NCI-H1092 (cell line): ENCODE results near the gene OR8D2.
"Not testable (repeated sequence)": the region's sequence is repeated elsewhere in the genome, so short reads cannot be mapped to it uniquely, and the experiment has no call there.

Experiments
- DNase-seq: peaks from one replicate; lab custom pipeline; 2025; lab: John Stamatoyannopoulos, UW

The OR8D2 gene

GRCh38 chr11:124285610-124286344, 34.2 kb downstream of the OR8D2 start:
- no peak for DNase-seq

GRCh38 chr11:124278261-124278660, 41.7 kb downstream of the OR8D2 start:
- DNase-seq = no peak

GRCh38 chr11:124277804-124278203, 42.2 kb downstream of the OR8D2 start:
- DNase-seq = no peak

- DNase-seq = no peak
Observed at GRCh38 chr11:124277207-124277606, 42.8 kb downstream of the OR8D2 start.

- DNase-seq = no peak
Observed at GRCh38 chr11:124276081-124276480, 43.9 kb downstream of the OR8D2 start.

- DNase-seq = no peak
Observed at GRCh38 chr11:124274000-124274399, 46.0 kb downstream of the OR8D2 start.

GRCh38 chr11:124270886-124271285, 49.1 kb downstream of the OR8D2 start:
- not testable (repeated sequence) for DNase-seq
